K562 (cell line): Measurements from ENCODE around the gene VWA8.

Experiments
- TBP ChIP-seq: optimal IDR thresholded peaks from 2 replicates; pipeline ENCODE3; 2011; ENCODE audit warnings: low read depth, low read length, improper control_type of control experiment
- TF ChIP-seq, protein P1 (sequence below), 2 experiments: fragments of 200-800 bp in 1 of 2; sonication (Bioruptor generic) in 1 of 2; sonication (generic) in 1 of 2; formaldehyde crosslinking in 1 of 2; IDR thresholded peaks in 1 of 2; conservative IDR thresholded peaks in 1 of 2; 2 replicates each; pipeline versions ENCODE4 v1.5.0 to v1.6.1; 2016 to 2020; ENCODE audit warnings: missing compliant biosample characterization in 1 of 2, missing genetic modification characterization in 1 of 2, missing genetic modification reagents in 1 of 2

DNA sequence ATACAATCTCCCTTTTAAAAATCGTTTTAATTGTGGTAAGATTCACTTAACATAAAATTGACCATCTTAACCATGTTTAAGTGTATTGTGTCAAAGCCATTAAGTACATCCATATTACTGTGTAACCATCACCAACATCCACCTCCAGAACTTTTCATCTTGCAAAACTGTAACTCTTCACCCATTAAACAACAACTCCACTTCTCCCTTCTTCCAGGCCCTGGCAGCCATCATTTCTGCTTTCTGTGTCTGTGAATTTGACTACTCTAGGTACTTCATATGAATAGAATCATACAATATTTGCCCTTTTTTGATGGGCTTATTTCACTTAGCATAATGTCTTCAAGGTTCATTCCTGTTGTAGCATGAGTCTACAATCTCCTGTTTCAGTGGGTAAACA, 36.5 kb upstream of the VWA8 start:
- TF ChIP-seq, protein P1, sequence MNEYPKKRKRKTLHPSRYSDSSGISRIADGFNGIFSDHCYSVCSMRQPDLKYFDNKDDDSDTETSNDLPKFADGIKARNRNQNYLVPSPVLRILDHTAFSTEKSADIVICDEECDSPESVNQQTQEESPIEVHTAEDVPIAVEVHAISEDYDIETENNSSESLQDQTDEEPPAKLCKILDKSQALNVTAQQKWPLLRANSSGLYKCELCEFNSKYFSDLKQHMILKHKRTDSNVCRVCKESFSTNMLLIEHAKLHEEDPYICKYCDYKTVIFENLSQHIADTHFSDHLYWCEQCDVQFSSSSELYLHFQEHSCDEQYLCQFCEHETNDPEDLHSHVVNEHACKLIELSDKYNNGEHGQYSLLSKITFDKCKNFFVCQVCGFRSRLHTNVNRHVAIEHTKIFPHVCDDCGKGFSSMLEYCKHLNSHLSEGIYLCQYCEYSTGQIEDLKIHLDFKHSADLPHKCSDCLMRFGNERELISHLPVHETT (CRISPR knock-in tag; conservative IDR thresholded peaks at IDR 0.05 in 1 of 2, IDR thresholded peaks at IDR 0.05 in 1 of 2), result no peak
- no peak for TF ChIP-seq TBP
